Activated T-cell treated with anti-CD3 and anti-CD28 coated beads, Interleukin-2, amount 50 U/mL, for 48 hours (primary cell): ENCODE results near the gene GSK3B.
"Not testable (repeated sequence)": the region's sequence is repeated elsewhere in the genome, so short reads cannot be mapped to it uniquely, and the experiment has no call there.

Experiments
- DNase-seq, 2 experiments: peaks; one replicate each; pipeline ENCODE4 v3.0.0-alpha.2; 2020

GSK3B gene

GRCh38 chr3:119998166-119998565, 96.1 kb downstream of the GSK3B start:
- no peak for DNase-seq

- no peak for DNase-seq
These were observed 103.4 kb downstream of the GSK3B start for GRCh38 chr3:119990888-119991287.

GRCh38 chr3:119989981-119990655, 104.1 kb downstream of the GSK3B start:
- DNase-seq, result no peak

GRCh38 chr3:119986812-119987211, 107.4 kb downstream of the GSK3B start:
- DNase-seq, result not testable (repeated sequence)

- DNase-seq, result no peak
These were observed 112.9 kb downstream of the GSK3B start for GRCh38 chr3:119981386-119981785.

- DNase-seq, result no peak
These were observed 115.6 kb downstream of the GSK3B start for GRCh38 chr3:119978554-119979208.

- DNase-seq, result no peak
These were observed 116.9 kb downstream of the GSK3B start for GRCh38 chr3:119977353-119977752.

GRCh38 chr3:119976214-119976613, 118.0 kb downstream of the GSK3B start:
- no peak for DNase-seq

GRCh38 chr3:119974656-119975055, 119.6 kb downstream of the GSK3B start:
- DNase-seq, result no peak

- no peak for DNase-seq
These were observed 121.1 kb downstream of the GSK3B start for GRCh38 chr3:119973018-119973646.

- no peak for DNase-seq
These were observed 124.5 kb downstream of the GSK3B start for GRCh38 chr3:119969759-119970158.

GRCh38 chr3:119967353-119968006, 126.8 kb downstream of the GSK3B start:
- no peak for DNase-seq

- no peak for DNase-seq
These were observed 128.6 kb downstream of the GSK3B start for GRCh38 chr3:119965692-119966091.

- DNase-seq, result no peak
These were observed 130.0 kb downstream of the GSK3B start for GRCh38 chr3:119964294-119964693.

- no peak for DNase-seq
These were observed 138.3 kb downstream of the GSK3B start for GRCh38 chr3:119955972-119956371.

- no peak for DNase-seq
These were observed 143.5 kb downstream of the GSK3B start for GRCh38 chr3:119950666-119951325.

GRCh38 chr3:119945291-119945690, 149.0 kb downstream of the GSK3B start:
- DNase-seq, result no peak

- no peak for DNase-seq
These were observed 150.2 kb downstream of the GSK3B start for GRCh38 chr3:119944091-119944490.

- DNase-seq, result no peak
These were observed 155.2 kb downstream of the GSK3B start for GRCh38 chr3:119939077-119939476.

GRCh38 chr3:119937229-119937628, 157.0 kb downstream of the GSK3B start:
- DNase-seq, result peak; percentile 52 to 62

- no peak for DNase-seq
These were observed 160.0 kb downstream of the GSK3B start for GRCh38 chr3:119934249-119934648.

GRCh38 chr3:119933207-119933606, 161.0 kb downstream of the GSK3B start:
- no peak for DNase-seq

GRCh38 chr3:119930286-119930685, 164.0 kb downstream of the GSK3B start:
- DNase-seq, result no peak
